Left lung (tissue), 10 donors: Measurements from ENCODE around the gene AKTIP. TPM values are rescaled to one million over a fixed set of nuclear protein-coding genes. Genes with fewer than 3 reads are reported as not detected.
A peak's percentile ranks its signal among the peaks of the same experiment; 100 is the strongest.

Experiments used
- ATAC-seq: fragments of 200-7000 bp; cut with Tn5 transposase; one replicate; pipeline ENCODE4 v1.9.1; 2020; ENCODE audit warnings: moderate library complexity
- DNase-seq, 4 donors: peaks; one replicate each; pipeline ENCODE4 v3.0.0-alpha.2; 2013 to 2020
- H3K27ac ChIP-seq, 2 donors: fragments of 200-600 bp; sonication (generic) in 1 of 2; one replicate each; pipeline versions ENCODE4 v1.5.0 to v1.8.0; 2020 to 2021
- H3K27me3 ChIP-seq, 2 donors: fragments of 200-600 bp; sonication (generic) in 1 of 2; one replicate each; pipeline versions ENCODE4 v1.5.0 to v1.8.0; 2020 to 2021
- H3K36me3 ChIP-seq, 2 donors: fragments of 200-600 bp; sonication (generic) in 1 of 2; one replicate each; pipeline versions ENCODE4 v1.5.0 to v1.8.0; 2020 to 2021
- H3K4me1 ChIP-seq, 2 donors: fragments of 200-600 bp; one replicate each; pipeline ENCODE4 v1.8.0; 2021
- H3K4me3 ChIP-seq, 2 donors: fragments of 200-600 bp; sonication (generic) in 1 of 2; one replicate each; pipeline versions ENCODE4 v1.5.0 to v1.8.0; 2020 to 2021; ENCODE audit warnings: mild to moderate bottlenecking in 1 of 2
- H3K9me3 ChIP-seq, 2 donors: fragments of 200-600 bp; sonication (generic) in 1 of 2; one replicate each; pipeline versions ENCODE4 v1.5.0 to v1.8.0; 2020 to 2021
- CTCF ChIP-seq, 2 donors: fragments of 200-600 bp; sonication (generic) in 1 of 2; IDR thresholded peaks; one replicate each; pipeline versions ENCODE4 v1.5.0 to v1.8.0; 2021; ENCODE audit warnings: antibody characterized with exemption in 2 of 2
- intact Hi-C, 2 donors: fragments of 100-400 bp; cut with DNase I; formaldehyde crosslinking; loops; one replicate each; pipeline versions ENCODE4 v1.11.2 to v1.14.2; 2022
- polyA plus RNA-seq, 6 donors: library from polyadenylated mRNA; unstranded; fragments of 120-200 nt; gene quantifications; one replicate each; pipeline ENCODE4 v1.2.1, GENCODE V29; 2013; ENCODE audit not compliant: insufficient read length in 6 of 6
- total RNA-seq, 2 donors: library from RNA; stranded (reverse); fragmentation: NEBNext Ultra II Directional; extraction: Animal tissue kit (Norgen Biotek cat#: 25700); gene quantifications; one replicate each; pipeline ENCODE4 v1.2.1, GENCODE V29; 2021
- donor health status: DM: no; HTN: yes; CAD: no.
- donor health status: DM: no; HTN: no; CAD: no.

The AKTIP gene
- total and polyA plus RNA-seq, 8 donors = 36.9 to 53.7 (median 48.7) TPM

- ATAC-seq (no peak), DNase-seq (no peak)
- H3K36me3 ChIP-seq = peaks cover 0 to 97% of the 10 kb centered on the region in 2 donors
These were observed 8.4 kb downstream of the AKTIP start for GRCh38 chr16:53494636-53495035.

GRCh38 chr16:53492503-53492902 is 10.5 kb downstream of the AKTIP start:
- no peak for TF ChIP-seq CTCF (IDR thresholded peaks at IDR 0.05)
- no peak for DNase-seq
- no peaks in the 10 kb centered on the region for H3K4me1 ChIP-seq
- no peak for ATAC-seq
- intact Hi-C loops = no loop called here
- H3K4me3 ChIP-seq = no peak overlapping the region
- H3K27me3 ChIP-seq = no peaks in the 10 kb centered on the region
- no peak overlapping the region for H3K27ac ChIP-seq
- H3K36me3 ChIP-seq = peaks cover 0 to 94% of the 10 kb centered on the region in 2 donors
- H3K9me3 ChIP-seq = no peaks in the 10 kb centered on the region

More at GRCh38 chr16:53494636-53495035, 8.4 kb downstream of the AKTIP start:
- Histone ChIP-seq H3K27ac (no peak overlapping the region), H3K4me1 (no peaks in the 10 kb centered on the region), H3K27me3 (no peaks in the 10 kb centered on the region), H3K9me3 (no peaks in the 10 kb centered on the region), H3K4me3 (no peak overlapping the region)
- no peak for TF ChIP-seq CTCF (IDR thresholded peaks at IDR 0.05)
- intact Hi-C loops = no loop called here

- DNase-seq (no peak), ATAC-seq (peak; percentile 62)
- H3K4me3 ChIP-seq = no peak overlapping the region
- TF ChIP-seq CTCF (IDR thresholded peaks at IDR 0.05) = no peak
- no peaks in the 10 kb centered on the region for H3K9me3 ChIP-seq
- H3K36me3 ChIP-seq = peaks cover 0 to 94% of the 10 kb centered on the region in 2 donors
- no peaks in the 10 kb centered on the region for H3K27me3 ChIP-seq
- no peaks in the 10 kb centered on the region for H3K4me1 ChIP-seq
- peak overlapping the region in 1 of 2 donors; percentile 16 for H3K27ac ChIP-seq
- intact Hi-C loops = no loop called here
These were observed 13.3 kb downstream of the AKTIP start for GRCh38 chr16:53489755-53490154.

- Histone ChIP-seq H3K27me3 (no peaks in the 10 kb centered on the region), H3K36me3 (peaks cover 0 to 92% of the 10 kb centered on the region in 2 donors), H3K4me3 (no peak overlapping the region), H3K27ac (no peak overlapping the region), H3K4me1 (peaks cover 0 to 13% of the 10 kb centered on the region in 2 donors), H3K9me3 (no peaks in the 10 kb centered on the region)
- ATAC-seq (no peak), DNase-seq (no peak)
- intact Hi-C loops = no loop called here
- TF ChIP-seq CTCF (IDR thresholded peaks at IDR 0.05) = no peak
These were observed 16.8 kb downstream of the AKTIP start for GRCh38 chr16:53486230-53486629.

- no peak overlapping the region for H3K27ac ChIP-seq
- no peaks in the 10 kb centered on the region for H3K9me3 ChIP-seq
- ATAC-seq = no peak
- no peak for DNase-seq
- intact Hi-C loops = no loop called here
- H3K27me3 ChIP-seq = no peaks in the 10 kb centered on the region
- peaks cover 0 to 91% of the 10 kb centered on the region in 2 donors for H3K36me3 ChIP-seq
- peaks cover 0 to 13% of the 10 kb centered on the region in 2 donors for H3K4me1 ChIP-seq
- TF ChIP-seq CTCF (IDR thresholded peaks at IDR 0.05) = no peak
- H3K4me3 ChIP-seq = no peak overlapping the region
These were observed 18.5 kb downstream of the AKTIP start for GRCh38 chr16:53484542-53484941.
